OCI-LY3 (cell line): ENCODE results near the gene PCSK7.

Experiments
- EZH2phosphoT487 ChIP-seq: fragments of 200-600 bp; shearing (Covaris generic); IDR thresholded peaks from 2 replicates; pipeline ENCODE4 v1.6.1; 2018; ENCODE audit warnings: antibody characterized with exemption, mixed run types, low read depth
- TF ChIP-seq, protein P1 (sequence below): fragments of 200-600, 300-600 bp; sonication (generic); IDR thresholded peaks from 2 replicates; pipeline ENCODE4 v1.5.1; 2014; ENCODE audit warnings: antibody characterized with exemption, low read length, low read depth

DNA sequence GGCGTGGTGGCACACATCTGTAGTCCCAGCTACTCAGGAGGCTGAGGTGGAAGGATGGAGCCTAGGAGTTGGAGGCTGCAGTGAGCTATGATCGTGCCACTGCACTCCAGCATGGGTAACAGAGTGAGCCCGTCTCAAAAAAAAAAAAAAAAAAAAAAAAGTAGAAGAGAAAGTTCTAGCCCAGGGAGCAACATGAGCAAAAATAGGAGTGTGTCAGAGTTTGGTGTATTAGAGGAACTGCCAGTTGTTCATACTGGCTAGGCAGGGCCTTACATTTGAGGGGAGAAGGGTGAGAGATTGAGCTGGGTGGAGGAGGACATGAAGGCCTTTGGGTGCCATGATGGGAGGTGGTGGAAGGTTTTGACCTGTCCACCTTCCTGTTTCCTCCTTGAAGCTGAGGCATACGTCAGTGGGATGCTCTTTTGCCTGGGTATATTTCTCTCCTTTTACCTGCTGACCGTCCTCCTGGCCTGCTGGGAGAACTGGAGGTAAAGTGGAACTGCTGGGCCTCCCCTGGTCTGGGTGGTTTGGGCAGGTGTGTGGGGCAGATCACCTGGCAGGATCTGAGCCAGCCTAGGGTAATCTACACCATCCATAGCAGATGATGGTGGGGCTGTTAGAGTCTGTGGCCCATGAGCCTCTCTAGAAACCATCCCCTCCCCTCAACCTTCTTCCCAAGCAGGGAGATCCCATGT is 46.0 kb downstream of the PCSK7 start:
- TF ChIP-seq, protein P1, sequence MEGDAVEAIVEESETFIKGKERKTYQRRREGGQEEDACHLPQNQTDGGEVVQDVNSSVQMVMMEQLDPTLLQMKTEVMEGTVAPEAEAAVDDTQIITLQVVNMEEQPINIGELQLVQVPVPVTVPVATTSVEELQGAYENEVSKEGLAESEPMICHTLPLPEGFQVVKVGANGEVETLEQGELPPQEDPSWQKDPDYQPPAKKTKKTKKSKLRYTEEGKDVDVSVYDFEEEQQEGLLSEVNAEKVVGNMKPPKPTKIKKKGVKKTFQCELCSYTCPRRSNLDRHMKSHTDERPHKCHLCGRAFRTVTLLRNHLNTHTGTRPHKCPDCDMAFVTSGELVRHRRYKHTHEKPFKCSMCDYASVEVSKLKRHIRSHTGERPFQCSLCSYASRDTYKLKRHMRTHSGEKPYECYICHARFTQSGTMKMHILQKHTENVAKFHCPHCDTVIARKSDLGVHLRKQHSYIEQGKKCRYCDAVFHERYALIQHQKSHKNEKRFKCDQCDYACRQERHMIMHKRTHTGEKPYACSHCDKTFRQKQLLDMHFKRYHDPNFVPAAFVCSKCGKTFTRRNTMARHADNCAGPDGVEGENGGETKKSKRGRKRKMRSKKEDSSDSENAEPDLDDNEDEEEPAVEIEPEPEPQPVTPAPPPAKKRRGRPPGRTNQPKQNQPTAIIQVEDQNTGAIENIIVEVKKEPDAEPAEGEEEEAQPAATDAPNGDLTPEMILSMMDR: no peak
- no peak for TF ChIP-seq EZH2phosphoT487
